Measurements from ENCODE around the gene CNOT8.

GRCh38 chr5:154860123-154860522, 1.7 kb downstream of the CNOT8 start:
- TF ChIP-seq CTCF (IDR thresholded peaks at IDR 0.05 in 8 of 11, conservative IDR thresholded peaks at IDR 0.05 in 3 of 11) (no peak), POLR2A (IDR thresholded peaks at IDR 0.05) (no peak), POLR2AphosphoS5 (IDR thresholded peaks at IDR 0.05) (peak in 2 of 3 donors; percentile 60)
